HCT116 (cell line): ENCODE results near the gene CES3. TPM values are rescaled to one million over a fixed set of nuclear protein-coding genes. Genes with fewer than 3 reads are reported as not detected.

Experiments
- ATAC-seq: fragments of 200-7000 bp; cut with Tn5 transposase; 2 replicates; pipeline ENCODE4 v1.9.1; 2020; ENCODE audit warnings: mild to moderate bottlenecking, moderate library complexity
- BruUV-seq: library from RNA; stranded (reverse); fragments of 400-500 nt; replicated peaks from 2 replicates; lab custom pipeline; 2021; lab: Mats Ljungman, UMichigan
- CTCF ChIA-PET: fragments of 300-600 bp; sonication (Branson Sonifier 250); formaldehyde crosslinking; loops from one replicate; lab custom pipeline; 2021; ENCODE audit warnings: antibody characterized with exemption; lab: Charles Lee
- POLR2A ChIA-PET: fragments of 300-600, 350-600 bp; sonication (Branson Sonifier 250); formaldehyde crosslinking; loops from one replicate; lab custom pipeline; 2021; ENCODE audit warnings: antibody characterized with exemption; lab: Charles Lee
- RAD21 ChIA-PET, 2 experiments: fragments of 300-600 bp; sonication (Branson Sonifier 250); formaldehyde crosslinking; loops; one replicate each; lab custom pipeline; 2023; ENCODE audit warnings: low total read pairs in 2 of 2; ENCODE audit not compliant: uncharacterized antibody in 2 of 2, unreplicated experiment in 2 of 2, low non-redundant PET in 1 of 2; lab: Charles Lee
- DNase-seq: peaks from one replicate; pipeline ENCODE4 v3.0.0-alpha.2; 2010; ENCODE audit warnings: low read depth, low spot score
- H2AFZ ChIP-seq: fragments of 200-600 bp; shearing (Covaris generic), sonication (generic); 2 replicates; pipeline ENCODE4 v1.6.1; 2017; ENCODE audit warnings: low read depth, mixed run types, mixed read lengths, antibody characterized with exemption, low read length; ENCODE audit not compliant: poor library complexity, severe bottlenecking
- H3K27ac ChIP-seq: 2 replicates; pipeline ENCODE4 v1.5.1; 2012; ENCODE audit warnings: low read depth, low read length
- H3K27me3 ChIP-seq: fragments of 200-600 bp; sonication (generic); 2 replicates; pipeline ENCODE4 v1.6.1; 2016; ENCODE audit warnings: mixed run types, low read length, mixed read lengths; ENCODE audit not compliant: insufficient read depth
- H3K36me3 ChIP-seq, 2 experiments: fragments of 200-500 bp in 1 of 2; fragments of 200-600 bp in 1 of 2; sonication (Bioruptor generic) in 1 of 2; sonication (generic) in 1 of 2; 2 replicates each; pipeline versions ENCODE4 v1.5.1 to v1.6.1; 2014 to 2016; ENCODE audit warnings: low read length in 2 of 2, inconsistent platforms in 1 of 2, mixed read lengths in 1 of 2, mixed run types in 1 of 2; ENCODE audit not compliant: insufficient read depth in 2 of 2, control insufficient read depth in 1 of 2
- H3K4me1 ChIP-seq, 2 experiments: fragments of 200-600 bp in 1 of 2; sonication (generic) in 1 of 2; 2 replicates each; pipeline versions ENCODE4 v1.5.1 to v1.6.1; 2012 to 2017; ENCODE audit warnings: low read length in 2 of 2, inconsistent platforms in 1 of 2, mild to moderate bottlenecking in 1 of 2, mixed read lengths in 1 of 2, mixed run types in 1 of 2, moderate library complexity in 1 of 2; ENCODE audit not compliant: insufficient read depth in 2 of 2, control insufficient read depth in 1 of 2
- H3K4me2 ChIP-seq: fragments of 200-600 bp; sonication (generic); 2 replicates; pipeline ENCODE4 v1.6.1; 2017; ENCODE audit warnings: mixed run types, low read length, mixed read lengths
- H3K4me3 ChIP-seq, 2 experiments: fragments of 200-600 bp in 1 of 2; sonication (generic) in 1 of 2; replicated peaks in 1 of 2; 2 replicates each; pipeline ENCODE4 v1.5.1; 2011 to 2016; ENCODE audit warnings: low read length in 2 of 2, control low read depth in 1 of 2, low read depth in 1 of 2, mild to moderate bottlenecking in 1 of 2, mixed read lengths in 1 of 2, mixed run types in 1 of 2
- H3K79me2 ChIP-seq: fragments of 200-600 bp; sonication (generic); 2 replicates; pipeline ENCODE4 v1.6.1; 2017; ENCODE audit warnings: mild to moderate bottlenecking, mixed run types, low read length, moderate library complexity, mixed read lengths; ENCODE audit not compliant: insufficient read depth
- H3K9ac ChIP-seq: fragments of 200-600 bp; sonication (generic); 2 replicates; pipeline ENCODE4 v1.6.1; 2016; ENCODE audit warnings: low read length, mixed read lengths
- H3K9me2 ChIP-seq: fragments of 200-600 bp; sonication (generic), shearing (Covaris generic); 2 replicates; pipeline ENCODE4 v1.6.1; 2017; ENCODE audit warnings: mixed run types, mild to moderate bottlenecking, moderate library complexity; ENCODE audit not compliant: insufficient read depth
- H3K9me3 ChIP-seq, 2 experiments: fragments of 200-500 bp in 1 of 2; fragments of 200-600 bp in 1 of 2; sonication (Bioruptor generic) in 1 of 2; sonication (generic) in 1 of 2; 2 replicates each; pipeline ENCODE4 v1.6.1; 2014 to 2017; ENCODE audit warnings: low read length in 2 of 2, mixed read lengths in 2 of 2, inconsistent platforms in 1 of 2, low read depth in 1 of 2, mild to moderate bottlenecking in 1 of 2, mixed run types in 1 of 2, moderate library complexity in 1 of 2; ENCODE audit not compliant: control insufficient read depth in 1 of 2, insufficient read depth in 1 of 2
- H4K20me1 ChIP-seq: fragments of 200-600 bp; sonication (generic), shearing (Covaris generic); 2 replicates; pipeline ENCODE4 v1.6.1; 2017; ENCODE audit warnings: mixed run types, mild to moderate bottlenecking, moderate library complexity; ENCODE audit not compliant: insufficient read depth
- CBX3 ChIP-seq: IDR thresholded peaks from 2 replicates; pipeline ENCODE4 v1.6.1; 2012; ENCODE audit warnings: low read depth
- POLR2A ChIP-seq: IDR thresholded peaks from 2 replicates; pipeline ENCODE4 v1.7.0; 2011; ENCODE audit warnings: borderline replicate concordance; ENCODE audit not compliant: insufficient read depth, insufficient read length; ENCODE audit errors: extremely low read depth
- SIN3A ChIP-seq: IDR thresholded peaks from 2 replicates; pipeline ENCODE4 v1.6.1; 2012; ENCODE audit warnings: low read depth
- ZBTB33 ChIP-seq: IDR thresholded peaks from 2 replicates; pipeline ENCODE4 v1.6.1; 2011; ENCODE audit warnings: mild to moderate bottlenecking, low read length, moderate library complexity; ENCODE audit not compliant: insufficient replicate concordance; ENCODE audit errors: extremely low read depth
- ZNF274 ChIP-seq: fragments of 200-500 bp; sonication (Bioruptor generic); IDR thresholded peaks from 2 replicates; pipeline ENCODE4 v1.6.1; 2014; ENCODE audit warnings: mild to moderate bottlenecking, low read depth, low read length, inconsistent platforms
- intact Hi-C: fragments of 100-400 bp; cut with micrococcal nuclease; formaldehyde crosslinking; loops from 2 replicates; pipeline ENCODE4 v1.10.0; 2022
- total RNA-seq: library from RNA; stranded (reverse); gene quantifications from one replicate; pipeline ENCODE4 v1.2.1, GENCODE V29; 2021; ENCODE audit not compliant: unreplicated experiment
- TF ChIP-seq, protein P1 (sequence below), 3 experiments: fragments of 200-600 bp in 1 of 3; sonication (generic) in 1 of 3; IDR thresholded peaks in 2 of 3; conservative IDR thresholded peaks in 1 of 3; 2 replicates each; pipeline ENCODE4 v1.5.1; 2012 to 2017; ENCODE audit warnings: low read depth in 2 of 3, low read length in 2 of 3, antibody characterized with exemption in 1 of 3, borderline replicate concordance in 1 of 3, control low read depth in 1 of 3, mild to moderate bottlenecking in 1 of 3, mixed read lengths in 1 of 3, mixed run types in 1 of 3, moderate library complexity in 1 of 3; ENCODE audit not compliant: insufficient read depth in 1 of 3

The CES3 gene
- total RNA-seq, 1 experiment from 2014 or later: 10.8 TPM

DNA sequence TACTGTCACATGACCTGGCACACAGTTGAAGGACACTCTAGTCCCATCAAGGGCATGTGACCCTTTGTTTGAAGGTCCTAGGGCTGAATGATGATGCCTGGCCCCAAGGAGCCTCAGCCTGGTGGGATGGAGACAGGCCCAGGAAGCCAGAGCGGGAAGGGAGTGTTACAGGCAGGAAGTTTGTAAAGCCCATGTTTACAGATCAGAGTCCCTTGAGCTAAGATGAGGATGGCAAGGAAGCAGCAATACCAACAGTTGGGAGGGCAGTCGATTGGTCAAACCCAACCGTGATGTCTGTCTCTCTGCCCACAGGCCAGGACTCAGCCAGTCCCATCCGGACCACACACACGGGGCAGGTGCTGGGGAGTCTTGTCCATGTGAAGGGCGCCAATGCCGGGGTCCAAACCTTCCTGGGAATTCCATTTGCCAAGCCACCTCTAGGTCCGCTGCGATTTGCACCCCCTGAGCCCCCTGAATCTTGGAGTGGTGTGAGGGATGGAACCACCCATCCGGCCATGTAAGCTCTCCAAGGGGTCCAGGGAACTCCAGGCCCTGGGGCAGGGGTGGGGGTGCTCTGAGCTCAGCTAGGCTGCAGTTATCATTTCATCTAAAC is 23.2 kb upstream of the CES3 start:
- Histone ChIP-seq H3K27me3 (no peaks in the 10 kb centered on the region), H3K9me3 (no peaks in the 10 kb centered on the region), H3K4me1 (peaks cover 0 to 21% of the 10 kb centered on the region in 2 experiments; a peak in 3 of 4 replicates), H4K20me1 (no peaks in the 10 kb centered on the region), H3K4me2 (no peak overlapping the region), H3K36me3 (peaks cover 29 to 33% of the 10 kb centered on the region in 2 experiments; a peak in 3 of 4 replicates), H3K79me2 (peaks cover 53% of the 10 kb centered on the region), H3K9ac (no peak overlapping the region), H2AFZ (no peak overlapping the region), H3K9me2 (no peaks in the 10 kb centered on the region), H3K4me3 (no peak overlapping the region), H3K27ac (no peak overlapping the region)
- ChIA-PET RAD21 (no interaction called here), POLR2A (no interaction called here), CTCF (interaction anchor here (1.2 kb wide), 1 partner anchor 23 kb away, joined by 3 read pairs; the partner anchor contains the start of gene CES3)
- ATAC-seq (no peak), DNase-seq (no peak)
- TF ChIP-seq, protein P1, sequence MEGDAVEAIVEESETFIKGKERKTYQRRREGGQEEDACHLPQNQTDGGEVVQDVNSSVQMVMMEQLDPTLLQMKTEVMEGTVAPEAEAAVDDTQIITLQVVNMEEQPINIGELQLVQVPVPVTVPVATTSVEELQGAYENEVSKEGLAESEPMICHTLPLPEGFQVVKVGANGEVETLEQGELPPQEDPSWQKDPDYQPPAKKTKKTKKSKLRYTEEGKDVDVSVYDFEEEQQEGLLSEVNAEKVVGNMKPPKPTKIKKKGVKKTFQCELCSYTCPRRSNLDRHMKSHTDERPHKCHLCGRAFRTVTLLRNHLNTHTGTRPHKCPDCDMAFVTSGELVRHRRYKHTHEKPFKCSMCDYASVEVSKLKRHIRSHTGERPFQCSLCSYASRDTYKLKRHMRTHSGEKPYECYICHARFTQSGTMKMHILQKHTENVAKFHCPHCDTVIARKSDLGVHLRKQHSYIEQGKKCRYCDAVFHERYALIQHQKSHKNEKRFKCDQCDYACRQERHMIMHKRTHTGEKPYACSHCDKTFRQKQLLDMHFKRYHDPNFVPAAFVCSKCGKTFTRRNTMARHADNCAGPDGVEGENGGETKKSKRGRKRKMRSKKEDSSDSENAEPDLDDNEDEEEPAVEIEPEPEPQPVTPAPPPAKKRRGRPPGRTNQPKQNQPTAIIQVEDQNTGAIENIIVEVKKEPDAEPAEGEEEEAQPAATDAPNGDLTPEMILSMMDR (IDR thresholded peaks at IDR 0.05 in 2 of 3, conservative IDR thresholded peaks at IDR 0.05 in 1 of 3; ENCODE audit: borderline replicate concordance in 1 of 3, insufficient read depth in 1 of 3, low read depth in 2 of 3, low read length in 2 of 3): no peak
- TF ChIP-seq ZNF274 (no peak), CBX3 (no peak), POLR2A (no peak), ZBTB33 (no peak), SIN3A (no peak)
- BruUV-seq: no TSS peak
- intact Hi-C loops: no loop called here
